Mucosa of descending colon (tissue), 3 donors: ENCODE data around the gene DNAJC10. TPM values are rescaled to one million over a fixed set of nuclear protein-coding genes. Genes with fewer than 3 reads are reported as not detected.

Experiments
- ATAC-seq: fragments of 200-7000 bp; cut with Tn5 transposase; one replicate; pipeline ENCODE4 v1.9.1; 2020; ENCODE audit warnings: mild to moderate bottlenecking, moderate library complexity
- DNase-seq, 3 donors: peaks; one replicate each; pipeline ENCODE4 v3.0.0-alpha.2; 2020
- H3K36me3 ChIP-seq: fragments of 200-600 bp; one replicate; pipeline ENCODE4 v1.8.0; 2021; ENCODE audit warnings: low read depth, mild to moderate bottlenecking
- H3K4me1 ChIP-seq: fragments of 200-600 bp; one replicate; pipeline ENCODE4 v1.8.0; 2021; ENCODE audit warnings: low read depth, mild to moderate bottlenecking
- H3K4me3 ChIP-seq: fragments of 200-600 bp; one replicate; pipeline ENCODE4 v1.8.0; 2021; ENCODE audit warnings: mild to moderate bottlenecking
- H3K9me3 ChIP-seq: fragments of 200-600 bp; one replicate; pipeline ENCODE4 v1.8.0; 2021; ENCODE audit warnings: mild to moderate bottlenecking
- intact Hi-C, 2 donors: fragments of 100-400 bp; cut with DNase I in 1 of 2; cut with micrococcal nuclease in 1 of 2; formaldehyde crosslinking; loops; one replicate each; pipeline versions ENCODE4 v1.11.0 to v1.11.1; 2022; cut with DNase I, micrococcal nuclease
- total RNA-seq, 3 donors: library from RNA; stranded (reverse); fragmentation: NEBNext Ultra II Directional in 2 of 3; extraction: Animal tissue kit (Norgen Biotek cat#: 25700) in 2 of 3; gene quantifications; one replicate each; pipeline versions ENCODE4 v1.2.1 to v1.2.4, GENCODE V29; 2021 to 2023
- TF ChIP-seq, protein P1 (sequence below): fragments of 200-600 bp; IDR thresholded peaks from one replicate; pipeline ENCODE4 v1.8.0; 2022; ENCODE audit warnings: antibody characterized with exemption, mild to moderate bottlenecking
- donor health status: DM: no; HTN: no; CAD: no; lungs with moderate emphysema.
- donor health status: DM: no; HTN: no; CAD: no.
- donor health status: DM: no; HTN: yes; CAD: no.

DNAJC10 gene
- total RNA-seq, 3 donors from 2014 or later: 49.9 to 69.2 (median 68.4) TPM

- ATAC-seq (no peak), DNase-seq (no peak)
- TF ChIP-seq, protein P1, sequence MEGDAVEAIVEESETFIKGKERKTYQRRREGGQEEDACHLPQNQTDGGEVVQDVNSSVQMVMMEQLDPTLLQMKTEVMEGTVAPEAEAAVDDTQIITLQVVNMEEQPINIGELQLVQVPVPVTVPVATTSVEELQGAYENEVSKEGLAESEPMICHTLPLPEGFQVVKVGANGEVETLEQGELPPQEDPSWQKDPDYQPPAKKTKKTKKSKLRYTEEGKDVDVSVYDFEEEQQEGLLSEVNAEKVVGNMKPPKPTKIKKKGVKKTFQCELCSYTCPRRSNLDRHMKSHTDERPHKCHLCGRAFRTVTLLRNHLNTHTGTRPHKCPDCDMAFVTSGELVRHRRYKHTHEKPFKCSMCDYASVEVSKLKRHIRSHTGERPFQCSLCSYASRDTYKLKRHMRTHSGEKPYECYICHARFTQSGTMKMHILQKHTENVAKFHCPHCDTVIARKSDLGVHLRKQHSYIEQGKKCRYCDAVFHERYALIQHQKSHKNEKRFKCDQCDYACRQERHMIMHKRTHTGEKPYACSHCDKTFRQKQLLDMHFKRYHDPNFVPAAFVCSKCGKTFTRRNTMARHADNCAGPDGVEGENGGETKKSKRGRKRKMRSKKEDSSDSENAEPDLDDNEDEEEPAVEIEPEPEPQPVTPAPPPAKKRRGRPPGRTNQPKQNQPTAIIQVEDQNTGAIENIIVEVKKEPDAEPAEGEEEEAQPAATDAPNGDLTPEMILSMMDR: no peak
- no peak overlapping the region for H3K4me3 ChIP-seq
- intact Hi-C loops: no loop called here
- peaks cover 4% of the 10 kb centered on the region for H3K4me1 ChIP-seq
- H3K9me3 ChIP-seq: no peaks in the 10 kb centered on the region
- no peaks in the 10 kb centered on the region for H3K36me3 ChIP-seq
These were observed 110.4 kb downstream of the DNAJC10 start for GRCh38 chr2:182826496-182826895.

DNA sequence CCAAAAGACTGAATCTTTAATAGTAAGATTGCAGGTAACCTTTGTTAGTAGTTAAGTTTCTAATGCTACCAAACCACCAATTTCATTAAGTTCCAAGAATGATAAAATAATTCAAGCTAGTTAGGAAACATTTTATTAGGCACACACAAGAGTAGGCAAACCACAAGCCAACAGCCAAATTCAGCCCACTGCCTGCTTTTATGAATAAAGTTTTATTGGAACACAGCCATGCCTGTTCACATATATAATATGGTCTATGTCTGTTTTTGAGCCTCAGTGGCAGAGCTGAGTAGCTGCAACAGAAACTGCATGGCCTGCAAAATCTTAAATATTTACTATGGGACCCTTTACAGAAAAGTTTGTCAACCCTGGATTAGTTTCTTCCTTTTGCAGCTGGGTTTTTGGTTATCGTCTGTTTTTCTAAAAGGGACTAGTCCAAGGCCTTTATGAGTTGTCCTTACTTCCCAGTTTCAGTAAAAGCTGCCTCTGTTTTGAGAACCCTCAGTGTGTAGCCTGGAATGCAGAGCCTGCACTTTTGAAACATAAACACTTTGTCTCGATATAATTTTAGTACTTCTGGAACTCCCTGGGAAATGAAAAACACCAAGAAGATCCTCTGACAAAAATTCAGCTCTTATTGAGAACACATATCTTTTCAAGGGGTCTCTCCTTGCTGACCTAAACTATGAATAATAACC, 111.3 kb downstream of the DNAJC10 start:
- peaks cover 4% of the 10 kb centered on the region for H3K4me1 ChIP-seq
- no peaks in the 10 kb centered on the region for H3K36me3 ChIP-seq
- DNase-seq (no peak), ATAC-seq (no peak)
- H3K9me3 ChIP-seq: no peaks in the 10 kb centered on the region
- TF ChIP-seq, protein P1: no peak
- intact Hi-C loops: no loop called here
- H3K4me3 ChIP-seq: no peak overlapping the region

GRCh38 chr2:182831101-182831500, 115.0 kb downstream of the DNAJC10 start:
- Histone ChIP-seq H3K4me1 (peaks cover 4% of the 10 kb centered on the region), H3K36me3 (no peaks in the 10 kb centered on the region), H3K9me3 (no peaks in the 10 kb centered on the region), H3K4me3 (no peak overlapping the region)
- intact Hi-C loops: no loop called here
- TF ChIP-seq, protein P1: no peak
- no peak for DNase-seq
- no peak for ATAC-seq

DNA sequence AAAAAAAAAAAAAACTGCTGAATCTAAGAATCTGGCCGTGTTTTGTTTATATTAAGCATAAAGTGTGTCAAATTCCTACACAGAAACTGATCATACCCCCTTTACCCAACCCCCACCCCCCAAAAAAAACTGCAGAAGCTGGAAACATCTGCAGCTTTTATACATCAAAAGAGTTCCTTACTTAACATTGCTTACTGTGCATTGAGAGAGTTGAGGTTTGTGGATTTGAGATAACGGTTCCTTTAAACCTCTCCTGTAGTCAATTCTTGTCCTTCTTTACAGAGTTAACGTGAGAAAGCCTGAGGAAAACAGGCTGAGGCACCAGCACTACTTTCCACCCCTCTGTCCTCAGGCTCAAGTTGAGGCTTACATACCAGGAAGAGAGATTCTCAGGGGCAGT, 115.9 kb downstream of the DNAJC10 start:
- H3K9me3 ChIP-seq: no peaks in the 10 kb centered on the region
- DNase-seq (no peak), ATAC-seq (no peak)
- H3K4me3 ChIP-seq: no peak overlapping the region
- intact Hi-C loops: no loop called here
- H3K36me3 ChIP-seq: no peaks in the 10 kb centered on the region
- TF ChIP-seq, protein P1: no peak
- no peaks in the 10 kb centered on the region for H3K4me1 ChIP-seq

GRCh38 chr2:182833084-182833854, 117.2 kb downstream of the DNAJC10 start:
- ATAC-seq (no peak), DNase-seq (no peak)
- intact Hi-C loops: no loop called here
- Histone ChIP-seq H3K4me1 (no peaks in the 10 kb centered on the region), H3K36me3 (no peaks in the 10 kb centered on the region), H3K4me3 (no peak overlapping the region), H3K9me3 (no peaks in the 10 kb centered on the region)
- TF ChIP-seq, protein P1: no peak
